ENCODE data around the gene CBFA2T3.

CBFA2T3 gene

GRCh38 chr16:88936556-88937205 is 40.3 kb downstream of the CBFA2T3 start:
- peak; percentile 51 for DNase-seq

- peak; percentile 90 for DNase-seq
Observed at GRCh38 chr16:88936008-88936555, 40.9 kb downstream of the CBFA2T3 start.

GRCh38 chr16:88934066-88934667 is 42.8 kb downstream of the CBFA2T3 start:
- no peak for DNase-seq

- no peak for DNase-seq
Observed at GRCh38 chr16:88932929-88933328, 44.1 kb downstream of the CBFA2T3 start.

- no peak for DNase-seq
Observed at GRCh38 chr16:88931936-88932335, 45.1 kb downstream of the CBFA2T3 start.

GRCh38 chr16:88931373-88931900 is 45.6 kb downstream of the CBFA2T3 start:
- DNase-seq: no peak

- DNase-seq: no peak
Observed at GRCh38 chr16:88930716-88931115, 46.3 kb downstream of the CBFA2T3 start.

GRCh38 chr16:88929091-88929445 is 47.9 kb downstream of the CBFA2T3 start:
- peak; percentile 87 for DNase-seq

- DNase-seq: peak; percentile 77
Observed at GRCh38 chr16:88928405-88929090, 48.5 kb downstream of the CBFA2T3 start.

GRCh38 chr16:88927661-88928060 is 49.3 kb downstream of the CBFA2T3 start:
- no peak for DNase-seq

- DNase-seq: no peak
Observed at GRCh38 chr16:88927010-88927409, 50.0 kb downstream of the CBFA2T3 start.

GRCh38 chr16:88926374-88926990 is 50.5 kb downstream of the CBFA2T3 start:
- DNase-seq: peak; percentile 22

- DNase-seq: no peak
Observed at GRCh38 chr16:88925540-88925887, 51.5 kb downstream of the CBFA2T3 start.

GRCh38 chr16:88924834-88925539 is 52.0 kb downstream of the CBFA2T3 start:
- peak; percentile 60 for DNase-seq

- peak; percentile 45 for DNase-seq
Observed at GRCh38 chr16:88923926-88924833, 52.8 kb downstream of the CBFA2T3 start.

GRCh38 chr16:88923450-88923849 is 53.6 kb downstream of the CBFA2T3 start:
- DNase-seq: no peak

- DNase-seq: no peak
Observed at GRCh38 chr16:88922826-88923410, 54.1 kb downstream of the CBFA2T3 start.

- DNase-seq: no peak
Observed at GRCh38 chr16:88922114-88922825, 54.7 kb downstream of the CBFA2T3 start.

- no peak for DNase-seq
Observed at GRCh38 chr16:88921591-88921990, 55.4 kb downstream of the CBFA2T3 start.

Measured in DMS53 (cell line).